HG02870 (cell line): ENCODE data around the gene SMURF2.
"Not testable (repeated sequence)": the region's sequence is repeated elsewhere in the genome, so short reads cannot be mapped to it uniquely, and the experiment has no call there.

Experiments used
- ATAC-seq: cut with Tn5 transposase; IDR thresholded peaks from one replicate; pipeline ENCODE4 v1.9.1; 2021; ENCODE audit warnings: mild to moderate bottlenecking, moderate library complexity; ENCODE audit not compliant: unreplicated experiment

SMURF2 gene

DNA sequence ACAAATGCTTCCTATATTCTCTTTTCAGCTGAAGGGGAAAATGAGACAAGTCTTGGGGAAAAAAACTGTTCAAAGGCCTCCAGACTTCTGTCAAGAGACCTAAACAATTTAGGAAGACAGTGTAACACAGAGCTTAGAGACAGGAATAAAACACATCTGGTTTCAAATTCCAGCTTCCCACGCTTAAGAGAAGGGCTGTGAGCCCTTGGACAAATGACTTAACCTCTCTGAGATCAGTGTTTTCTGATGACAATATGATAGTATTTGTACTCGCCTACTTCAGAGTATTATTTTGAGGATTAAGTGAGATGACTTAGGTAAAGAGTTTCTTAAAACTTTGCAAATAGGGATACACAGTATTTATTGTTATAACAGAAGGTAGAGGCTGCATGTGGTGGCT is 29.5 kb downstream of the SMURF2 start:
- ATAC-seq: no peak

- no peak for ATAC-seq
Measured at GRCh38 chr17:64632194-64632593, 29.9 kb downstream of the SMURF2 start.

- no peak for ATAC-seq
Measured at GRCh38 chr17:64630309-64631223, 31.5 kb downstream of the SMURF2 start.

- no peak for ATAC-seq
Measured at GRCh38 chr17:64628641-64629040, 33.5 kb downstream of the SMURF2 start.

GRCh38 chr17:64627797-64628196 is 34.3 kb downstream of the SMURF2 start:
- no peak for ATAC-seq

DNA sequence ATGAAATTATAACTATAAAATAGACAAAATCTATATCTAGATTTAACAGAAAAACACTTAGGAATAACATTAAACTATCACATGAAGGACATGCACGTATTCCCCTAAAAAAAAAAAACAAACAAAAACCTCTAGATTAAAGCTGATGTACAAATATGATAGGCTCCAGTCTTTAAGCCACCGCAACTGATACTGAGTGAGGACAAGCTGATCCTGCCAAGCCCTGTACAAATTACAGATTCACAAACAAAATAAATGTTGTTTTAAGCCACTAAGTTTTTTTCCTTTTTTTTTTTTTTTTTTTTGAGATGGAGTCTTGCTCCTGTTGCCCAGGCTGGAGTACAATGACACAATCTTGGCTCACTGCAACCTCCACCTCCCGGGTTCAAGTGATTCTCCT is 35.3 kb downstream of the SMURF2 start:
- no peak for ATAC-seq

DNA sequence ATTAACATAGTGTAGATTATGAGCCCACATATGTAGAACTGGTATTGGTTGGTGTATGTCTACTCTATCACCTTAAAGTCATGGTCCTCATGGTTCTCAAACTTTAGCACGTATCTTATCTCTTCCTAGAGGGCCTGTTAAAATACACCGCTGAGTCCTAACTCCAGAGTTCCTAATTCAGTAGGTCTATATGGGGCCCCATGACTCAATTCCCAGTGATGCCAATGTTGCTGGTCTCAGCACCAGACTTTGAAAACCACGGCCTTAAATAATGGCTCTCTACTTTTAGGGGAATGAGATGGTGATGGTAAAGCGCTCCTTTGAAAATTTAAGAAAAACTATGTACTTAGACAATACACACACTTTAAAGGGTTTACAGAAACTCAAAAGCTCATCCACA is 36.6 kb downstream of the SMURF2 start:
- no peak for ATAC-seq

DNA sequence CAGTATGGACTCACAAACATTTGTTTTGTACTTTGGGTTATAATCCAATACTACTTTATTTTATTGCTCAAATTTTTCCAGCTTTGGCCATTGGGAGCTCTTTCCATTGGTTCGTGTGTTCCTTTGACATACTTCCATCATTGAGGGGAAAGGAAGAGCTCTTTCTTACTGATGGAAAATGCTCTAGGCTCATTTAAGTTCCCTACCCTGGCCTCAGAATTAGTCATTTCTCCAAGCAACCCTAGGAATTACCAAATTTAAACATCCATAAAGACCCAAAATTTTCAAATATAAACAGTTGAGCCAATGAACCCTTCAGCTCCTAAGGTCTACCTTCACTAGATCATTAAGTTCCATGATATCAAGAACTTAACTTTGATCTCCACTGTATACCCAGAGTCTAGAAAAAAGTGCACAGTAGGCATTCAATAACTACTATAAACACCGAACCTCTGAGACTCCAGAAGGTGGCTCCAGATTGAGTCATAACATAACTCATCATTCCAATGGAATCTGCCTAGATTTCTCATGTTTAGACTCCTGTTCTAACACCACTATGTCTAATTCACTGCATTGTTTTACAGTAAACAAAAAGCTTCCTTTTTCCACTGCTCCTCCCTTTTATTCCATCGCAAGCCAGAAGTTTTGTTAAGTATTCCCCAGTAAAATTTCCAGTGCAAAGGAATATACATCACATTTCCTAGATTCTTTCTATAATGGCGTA is 39.0 kb downstream of the SMURF2 start:
- ATAC-seq: no peak

GRCh38 chr17:64621772-64622171 is 40.3 kb downstream of the SMURF2 start:
- ATAC-seq: no peak

- no peak for ATAC-seq
Measured at GRCh38 chr17:64618848-64619247, 43.3 kb downstream of the SMURF2 start.

GRCh38 chr17:64617125-64617780 is 44.9 kb downstream of the SMURF2 start:
- no peak for ATAC-seq

DNA sequence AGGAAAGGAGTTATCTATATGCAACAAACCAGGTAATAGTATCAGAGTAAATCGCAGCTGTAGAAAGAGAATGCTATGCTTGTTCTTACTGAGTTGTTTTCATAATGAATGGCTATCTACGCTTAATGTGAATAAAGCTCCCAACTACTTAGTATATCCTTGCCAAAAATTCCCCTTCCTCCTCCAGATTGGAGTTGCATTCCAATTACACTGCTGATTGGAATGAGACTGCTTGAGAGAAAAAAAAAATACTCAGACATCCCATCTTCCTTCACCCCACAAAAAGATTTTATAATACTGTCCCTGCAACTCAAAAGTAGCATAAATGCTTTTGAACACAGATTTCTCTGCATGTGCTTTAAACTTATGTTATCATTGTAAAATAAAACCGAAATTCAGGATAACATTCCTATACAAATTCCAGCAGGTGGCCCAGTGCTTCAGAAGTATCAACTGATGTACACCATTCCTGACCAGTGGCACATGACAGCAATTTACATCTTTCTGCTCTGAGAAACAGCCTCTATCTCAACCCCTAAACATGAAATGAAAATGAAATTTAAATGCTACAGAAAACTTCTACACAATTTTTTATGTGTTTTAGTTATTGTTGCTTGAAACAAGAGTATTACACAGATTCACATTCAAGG is 47.0 kb downstream of the SMURF2 start:
- ATAC-seq: no peak

- no peak for ATAC-seq
Measured at GRCh38 chr17:64614266-64615027, 47.7 kb downstream of the SMURF2 start.

DNA sequence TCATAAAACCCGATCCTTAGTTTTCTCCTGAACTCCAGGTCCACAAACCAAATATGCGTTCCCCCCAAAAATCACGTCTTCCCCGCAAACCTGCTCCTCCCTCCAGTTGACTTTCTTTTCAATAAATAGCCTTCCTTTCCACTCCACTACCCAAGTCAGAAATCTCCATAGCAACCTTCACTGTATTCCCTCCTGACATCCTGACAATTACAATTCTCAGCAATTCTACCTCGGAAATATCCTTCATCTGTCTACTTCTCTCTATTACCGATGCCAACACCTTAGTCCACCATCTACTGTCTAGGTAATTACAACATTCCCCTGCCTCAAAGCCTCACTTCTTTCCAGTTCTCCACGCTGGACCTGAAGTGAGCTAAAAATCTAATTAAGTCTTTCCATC is 50.7 kb downstream of the SMURF2 start:
- ATAC-seq: no peak

- not testable (repeated sequence) for ATAC-seq
Measured at GRCh38 chr17:64610244-64610643, 51.9 kb downstream of the SMURF2 start.

DNA sequence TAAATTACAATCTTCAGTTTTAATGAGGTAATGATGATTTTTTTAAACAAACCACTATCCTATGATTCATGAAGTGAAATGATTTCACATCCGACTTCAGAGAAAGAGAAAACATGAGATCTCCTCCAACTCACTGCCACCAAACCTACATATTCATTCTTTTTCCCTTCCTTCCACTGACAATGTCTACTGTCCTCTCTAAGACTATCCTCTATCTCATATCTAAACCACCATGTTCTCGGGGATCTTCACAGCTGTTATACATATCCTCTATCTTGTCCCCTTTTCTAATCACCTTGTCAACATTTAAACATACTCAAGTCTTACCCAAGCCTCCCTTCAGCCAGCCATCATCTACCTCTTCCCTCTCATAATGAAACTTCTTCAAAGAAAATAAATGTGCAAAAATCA is 53.5 kb downstream of the SMURF2 start:
- no peak for ATAC-seq

- ATAC-seq: no peak
Measured at GRCh38 chr17:64607862-64608565, 54.1 kb downstream of the SMURF2 start.

- ATAC-seq: not testable (repeated sequence)
Measured at GRCh38 chr17:64604532-64604931, 57.6 kb downstream of the SMURF2 start.

GRCh38 chr17:64603987-64604386 is 58.1 kb downstream of the SMURF2 start:
- no peak for ATAC-seq

- no peak for ATAC-seq
Measured at GRCh38 chr17:64599827-64600226, 62.3 kb downstream of the SMURF2 start.
